ENCODE data around the gene CHML.

- no peak for TF ChIP-seq EZH2phosphoT487 (IDR thresholded peaks at IDR 0.05; ENCODE audit: low read depth, severe bottlenecking, unreplicated experiment)
- TF ChIP-seq EZH2 (IDR thresholded peaks at IDR 0.05; ENCODE audit: borderline replicate concordance), result no peak
- TF ChIP-seq, protein P1, sequence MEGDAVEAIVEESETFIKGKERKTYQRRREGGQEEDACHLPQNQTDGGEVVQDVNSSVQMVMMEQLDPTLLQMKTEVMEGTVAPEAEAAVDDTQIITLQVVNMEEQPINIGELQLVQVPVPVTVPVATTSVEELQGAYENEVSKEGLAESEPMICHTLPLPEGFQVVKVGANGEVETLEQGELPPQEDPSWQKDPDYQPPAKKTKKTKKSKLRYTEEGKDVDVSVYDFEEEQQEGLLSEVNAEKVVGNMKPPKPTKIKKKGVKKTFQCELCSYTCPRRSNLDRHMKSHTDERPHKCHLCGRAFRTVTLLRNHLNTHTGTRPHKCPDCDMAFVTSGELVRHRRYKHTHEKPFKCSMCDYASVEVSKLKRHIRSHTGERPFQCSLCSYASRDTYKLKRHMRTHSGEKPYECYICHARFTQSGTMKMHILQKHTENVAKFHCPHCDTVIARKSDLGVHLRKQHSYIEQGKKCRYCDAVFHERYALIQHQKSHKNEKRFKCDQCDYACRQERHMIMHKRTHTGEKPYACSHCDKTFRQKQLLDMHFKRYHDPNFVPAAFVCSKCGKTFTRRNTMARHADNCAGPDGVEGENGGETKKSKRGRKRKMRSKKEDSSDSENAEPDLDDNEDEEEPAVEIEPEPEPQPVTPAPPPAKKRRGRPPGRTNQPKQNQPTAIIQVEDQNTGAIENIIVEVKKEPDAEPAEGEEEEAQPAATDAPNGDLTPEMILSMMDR (IDR thresholded peaks at IDR 0.05; ENCODE audit: poor library complexity), result no peak
Observed at GRCh38 chr1:241606544-241606943, 33.6 kb downstream of the CHML start.

All from hepatocyte (in vitro differentiated cells).